GDM1 (cell line): ENCODE data around the gene GPR78.
"Not testable (repeated sequence)": the region's sequence is repeated elsewhere in the genome, so short reads cannot be mapped to it uniquely, and the experiment has no call there.

Experiments
- DNase-seq: peaks from one replicate; lab custom pipeline; 2025; lab: John Stamatoyannopoulos, UW

GPR78 gene

DNA sequence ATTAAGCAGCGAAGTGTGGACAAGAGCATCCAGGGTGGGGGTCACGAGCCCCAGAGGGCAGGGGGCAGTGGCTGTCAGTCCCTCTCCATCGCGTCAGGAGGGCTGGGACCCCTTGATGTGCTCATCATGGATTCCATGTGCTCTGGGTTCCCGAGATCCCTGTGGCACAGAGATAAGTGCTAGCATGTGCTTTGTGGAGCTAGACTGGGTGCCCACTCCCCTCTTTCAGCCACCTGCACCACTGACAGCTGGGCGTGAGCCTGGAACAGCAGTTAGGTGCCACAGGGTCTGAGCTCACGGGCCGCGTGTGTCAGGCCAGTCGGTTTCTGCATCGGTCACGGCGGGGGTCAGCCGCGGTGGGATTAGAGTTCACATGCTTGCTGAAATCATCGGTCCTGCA, 36.6 kb downstream of the GPR78 start:
- DNase-seq = no peak

DNA sequence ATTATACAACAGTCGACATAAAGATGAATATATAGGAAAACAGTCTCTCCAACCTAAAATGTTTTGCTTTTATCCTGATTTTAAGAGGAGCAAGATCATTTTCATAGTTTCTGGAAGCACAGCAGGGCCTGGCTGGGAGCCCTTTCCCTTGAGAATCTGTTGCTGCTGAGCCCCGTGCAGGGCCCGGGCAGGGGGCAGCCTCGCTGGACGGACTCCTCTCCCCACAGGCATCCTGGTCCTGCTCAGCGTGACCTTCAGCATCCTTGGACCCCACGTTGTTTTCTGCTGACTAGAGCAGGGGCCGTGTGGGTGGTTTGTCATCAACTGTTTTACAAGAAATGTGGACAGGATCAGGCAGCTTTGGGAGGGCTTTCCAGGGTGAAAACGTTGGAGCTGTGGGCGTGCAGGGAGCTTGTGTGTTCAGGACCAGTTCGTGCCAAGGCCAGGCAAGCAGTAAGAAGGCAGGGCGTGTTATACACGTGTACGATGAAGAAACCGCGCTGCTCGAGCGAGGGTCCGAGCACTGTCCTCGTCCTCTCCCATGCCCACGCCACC, 37.4 kb downstream of the GPR78 start:
- no peak for DNase-seq

GRCh38 chr4:8618421-8618820, 38.2 kb downstream of the GPR78 start:
- DNase-seq = no peak

- no peak for DNase-seq
These were observed 38.9 kb downstream of the GPR78 start for GRCh38 chr4:8618961-8619720.

GRCh38 chr4:8621135-8621534, 40.9 kb downstream of the GPR78 start:
- not testable (repeated sequence) for DNase-seq

- not testable (repeated sequence) for DNase-seq
These were observed 44.5 kb downstream of the GPR78 start for GRCh38 chr4:8624601-8625272.

- not testable (repeated sequence) for DNase-seq
These were observed 50.2 kb downstream of the GPR78 start for GRCh38 chr4:8630240-8630905.

DNA sequence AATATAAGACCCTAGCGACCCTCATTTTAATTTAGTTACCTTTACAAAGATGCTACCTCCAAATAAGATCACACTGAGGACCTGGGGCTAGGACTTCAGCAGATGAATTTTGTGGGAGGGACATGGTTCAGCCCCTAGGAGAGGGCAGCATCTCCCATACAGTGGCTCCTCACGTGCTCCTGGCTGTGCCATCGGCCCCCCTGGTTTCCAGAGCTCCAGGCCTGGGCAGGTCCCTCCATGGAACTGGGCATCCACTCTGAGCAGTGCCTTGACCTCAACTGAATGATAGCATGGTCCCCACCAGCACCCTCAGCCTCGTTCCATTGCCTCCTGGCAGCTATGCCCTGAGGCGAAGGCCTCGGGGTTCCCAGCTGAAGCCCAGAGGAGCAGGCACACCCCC, 51.7 kb downstream of the GPR78 start:
- DNase-seq = not testable (repeated sequence)

DNA sequence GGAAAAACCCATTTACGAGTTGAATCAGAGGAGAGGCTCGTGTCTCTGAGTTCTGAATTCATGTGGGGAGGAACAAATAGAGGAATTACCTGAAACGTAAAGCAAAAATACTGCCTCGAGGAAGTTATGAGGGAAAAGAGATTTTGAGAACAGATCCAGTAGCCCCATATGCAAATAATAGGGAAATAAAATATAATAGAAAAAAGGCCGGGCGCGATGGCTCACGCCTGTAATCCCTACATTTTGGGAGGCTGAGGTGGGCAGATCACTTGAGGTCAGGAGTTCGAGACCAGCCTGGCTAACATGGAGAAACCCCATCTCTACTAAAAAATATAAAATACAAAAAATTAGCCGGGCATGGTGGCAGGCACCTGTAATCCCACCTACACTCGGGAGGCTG, 54.6 kb downstream of the GPR78 start:
- not testable (repeated sequence) for DNase-seq

DNA sequence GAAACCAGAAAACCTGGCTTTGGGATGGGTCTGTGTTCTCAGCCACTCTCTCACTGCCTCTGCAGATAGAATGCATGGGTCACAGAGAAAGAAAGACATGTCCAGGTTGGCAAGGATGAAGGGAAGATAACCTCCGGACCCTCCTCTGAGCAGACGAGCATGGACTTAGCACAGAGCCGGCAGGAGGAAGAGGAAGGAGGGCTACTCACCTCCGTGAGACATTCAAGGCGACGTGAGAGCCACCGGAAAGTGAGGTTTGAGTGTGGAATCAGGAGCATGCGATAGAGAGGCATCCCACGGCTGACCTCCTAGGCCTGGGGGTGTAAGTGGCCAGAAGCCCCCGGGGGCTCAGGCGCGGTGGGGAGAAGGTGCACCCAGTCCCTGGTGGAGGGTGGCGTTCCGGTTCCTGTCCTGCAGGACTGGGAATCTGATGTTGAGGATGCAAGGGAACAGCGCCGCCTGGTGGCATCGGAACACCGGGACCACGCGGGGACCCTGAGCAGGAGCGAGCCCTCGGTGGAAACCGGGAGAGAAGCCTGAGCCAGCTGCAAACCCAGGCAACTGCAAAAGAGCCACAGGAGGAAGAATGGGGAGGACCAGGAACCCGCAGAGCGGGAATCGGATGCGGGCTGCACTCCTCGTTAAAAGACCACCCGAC, 55.8 kb downstream of the GPR78 start:
- not testable (repeated sequence) for DNase-seq
